Esophagus squamous epithelium (tissue), 5 donors: ENCODE measurements around the gene NFIB. TPM values are rescaled to one million over a fixed set of nuclear protein-coding genes. Genes with fewer than 3 reads are reported as not detected.

Experiments used
- DNase-seq: peaks from one replicate; lab custom pipeline; 2025; lab: John Stamatoyannopoulos, UW
- H3K27ac ChIP-seq, 4 donors: fragments of 200-600 bp; sonication (generic); one replicate each; pipeline ENCODE4 v1.5.1; 2016 to 2019; ENCODE audit warnings: mild to moderate bottlenecking in 1 of 4
- H3K27me3 ChIP-seq, 4 donors: fragments of 200-600 bp; sonication (generic); 1 replicate in 3 of 4; 2 replicates in 1 of 4; pipeline versions ENCODE4 v1.5.1 to v1.6.0; 2017 to 2021; ENCODE audit warnings: antibody characterized with exemption in 1 of 4
- H3K36me3 ChIP-seq, 3 donors: fragments of 200-600 bp; sonication (generic); one replicate each; pipeline ENCODE4 v1.5.1; 2016 to 2019
- H3K4me1 ChIP-seq, 3 donors: fragments of 200-600 bp; sonication (generic); one replicate each; pipeline ENCODE4 v1.5.1; 2017 to 2019
- H3K4me3 ChIP-seq, 4 donors: fragments of 200-600 bp; sonication (generic); 1 replicate in 3 of 4; 2 replicates in 1 of 4; pipeline ENCODE4 v1.5.1; 2016 to 2019; ENCODE audit warnings: mild to moderate bottlenecking in 2 of 4, moderate library complexity in 1 of 4
- H3K9me3 ChIP-seq, 3 donors: fragments of 200-600 bp; sonication (generic); one replicate each; pipeline ENCODE4 v1.5.1; 2016 to 2019
- POLR2A ChIP-seq, 4 donors: fragments of 450-650 bp; IDR thresholded peaks; one replicate each; pipeline ENCODE4 v1.6.1; 2017; ENCODE audit warnings: antibody characterized with exemption in 4 of 4, mild to moderate bottlenecking in 4 of 4, moderate library complexity in 3 of 4
- WGBS, 2 donors: methylation state at CpG; one replicate each; pipeline ENCODE4 v1.1.5; 2018; 5-methylcytosine and 5-hydroxymethylcytosine counted together
- intact Hi-C: fragments of 100-400 bp; cut with DNase I; formaldehyde crosslinking; loops from one replicate; pipeline ENCODE4 v1.15.0; 2022
- total RNA-seq, 4 donors: library from RNA; depleted of rRNA; stranded (reverse); fragments of >200 nt; gene quantifications; one replicate each; pipeline ENCODE4 v1.1.0, GENCODE V29; 2016
- TF ChIP-seq, protein P1 (sequence below), 6 experiments: fragments of 450-650 bp in 4 of 6; fragments of 200-600 bp in 2 of 6; sonication (generic) in 2 of 6; IDR thresholded peaks; one replicate each; pipeline ENCODE4 v1.5.1; 2016 to 2019; ENCODE audit warnings: antibody characterized with exemption in 6 of 6, mild to moderate bottlenecking in 4 of 6, moderate library complexity in 4 of 6
- donor health status: DM: yes; HTN: yes; CAD: no.

NFIB gene
- total RNA-seq, 4 donors from 2014 or later: 16.8 to 38.1 (median 23.0) TPM

DNA sequence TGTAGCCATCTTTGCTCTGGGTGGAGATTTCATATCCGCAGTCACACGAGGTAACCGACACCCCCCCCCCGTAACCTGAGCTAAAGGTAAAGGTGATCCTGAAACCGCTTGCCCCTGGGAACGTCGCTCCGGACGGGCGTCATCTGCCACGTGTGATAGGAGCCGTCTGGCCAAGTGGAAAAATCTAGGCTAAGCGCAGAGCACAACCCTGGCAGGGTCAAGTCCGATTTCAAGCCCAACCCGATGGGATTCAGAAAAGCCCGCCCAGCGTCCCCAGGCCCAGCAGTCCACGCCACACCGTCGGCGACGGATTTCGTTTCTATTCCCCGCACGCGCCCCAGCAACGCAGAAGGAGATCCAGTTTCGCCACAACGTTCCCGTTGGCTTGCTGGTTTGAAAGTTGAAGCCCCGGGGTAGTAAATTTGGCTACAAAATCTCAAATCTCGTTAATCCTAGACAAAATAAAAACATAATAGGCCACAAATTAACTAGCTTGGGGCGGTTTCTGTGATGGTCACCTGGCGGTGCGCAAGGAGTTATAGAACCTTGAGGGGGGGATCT lies 32.4 kb upstream of the NFIB start:
- no peak for DNase-seq
- H3K36me3 ChIP-seq: no peaks in the 10 kb centered on the region
- no peaks in the 10 kb centered on the region for H3K9me3 ChIP-seq
- H3K4me1 ChIP-seq: peaks cover 7 to 90% (median 25%) of the 10 kb centered on the region in 3 donors
- intact Hi-C loops: no loop called here
- no peak for TF ChIP-seq POLR2A (IDR thresholded peaks at IDR 0.05)
- TF ChIP-seq, protein P1, sequence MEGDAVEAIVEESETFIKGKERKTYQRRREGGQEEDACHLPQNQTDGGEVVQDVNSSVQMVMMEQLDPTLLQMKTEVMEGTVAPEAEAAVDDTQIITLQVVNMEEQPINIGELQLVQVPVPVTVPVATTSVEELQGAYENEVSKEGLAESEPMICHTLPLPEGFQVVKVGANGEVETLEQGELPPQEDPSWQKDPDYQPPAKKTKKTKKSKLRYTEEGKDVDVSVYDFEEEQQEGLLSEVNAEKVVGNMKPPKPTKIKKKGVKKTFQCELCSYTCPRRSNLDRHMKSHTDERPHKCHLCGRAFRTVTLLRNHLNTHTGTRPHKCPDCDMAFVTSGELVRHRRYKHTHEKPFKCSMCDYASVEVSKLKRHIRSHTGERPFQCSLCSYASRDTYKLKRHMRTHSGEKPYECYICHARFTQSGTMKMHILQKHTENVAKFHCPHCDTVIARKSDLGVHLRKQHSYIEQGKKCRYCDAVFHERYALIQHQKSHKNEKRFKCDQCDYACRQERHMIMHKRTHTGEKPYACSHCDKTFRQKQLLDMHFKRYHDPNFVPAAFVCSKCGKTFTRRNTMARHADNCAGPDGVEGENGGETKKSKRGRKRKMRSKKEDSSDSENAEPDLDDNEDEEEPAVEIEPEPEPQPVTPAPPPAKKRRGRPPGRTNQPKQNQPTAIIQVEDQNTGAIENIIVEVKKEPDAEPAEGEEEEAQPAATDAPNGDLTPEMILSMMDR (IDR thresholded peaks at IDR 0.05): no peak
- H3K27ac ChIP-seq: peak overlapping the region; percentile 61 to 90 (median 88)
- WGBS, 2 donors: 38 to 78% methylated on average over 20 to 24 of the region's 35 CpGs
- H3K4me3 ChIP-seq: peak overlapping the region in 3 of 4 donors; percentile 56 to 64 (median 58)
- peaks cover 0 to 100% (median 2%) of the 10 kb centered on the region in 4 donors for H3K27me3 ChIP-seq

GRCh38 chr9:14345354-14346230 lies 31.7 kb upstream of the NFIB start:
- Histone ChIP-seq H3K4me3 (peak overlapping the region in 2 of 4 donors; percentile 58 to 64), H3K27me3 (peaks cover 0 to 100% (median 2%) of the 10 kb centered on the region in 4 donors), H3K27ac (peak overlapping the region in 3 of 4 donors; percentile 87 to 90 (median 89)), H3K4me1 (peaks cover 7 to 90% (median 23%) of the 10 kb centered on the region in 3 donors), H3K36me3 (no peaks in the 10 kb centered on the region), H3K9me3 (no peaks in the 10 kb centered on the region)
- 72 to 82% methylated on average over 17 to 21 of the region's 45 CpGs for WGBS, 2 donors
- intact Hi-C loops: no loop called here
- DNase-seq: no peak
- TF ChIP-seq, protein P1 (IDR thresholded peaks at IDR 0.05): no peak
- TF ChIP-seq POLR2A (IDR thresholded peaks at IDR 0.05): no peak

DNA sequence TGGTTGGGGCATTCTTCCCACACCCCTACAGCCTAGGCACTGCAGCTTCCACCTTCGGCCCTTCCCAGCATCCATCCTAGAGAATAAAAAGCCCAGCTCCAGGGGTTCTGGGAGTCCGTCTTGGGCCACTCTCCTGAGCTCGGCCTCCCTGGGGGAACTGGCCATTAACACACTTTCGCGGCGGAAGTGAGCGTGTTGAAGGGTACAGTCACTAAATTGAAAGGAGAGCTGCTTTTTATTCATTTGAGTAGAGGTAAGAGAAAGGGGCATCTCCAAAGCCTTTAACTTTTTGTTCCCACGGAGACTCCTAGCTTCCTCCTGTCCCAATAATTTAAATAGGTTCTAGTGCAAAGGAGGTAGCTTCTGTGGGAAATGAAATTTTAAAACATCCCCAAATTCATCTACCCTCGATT lies 31.0 kb upstream of the NFIB start:
- Histone ChIP-seq H3K4me3 (no peak overlapping the region), H3K36me3 (no peaks in the 10 kb centered on the region), H3K27me3 (peaks cover 0 to 100% (median 2%) of the 10 kb centered on the region in 4 donors), H3K4me1 (peaks cover 7 to 91% (median 22%) of the 10 kb centered on the region in 3 donors), H3K9me3 (no peaks in the 10 kb centered on the region), H3K27ac (peak overlapping the region in 3 of 4 donors; percentile 79 to 90 (median 87))
- DNase-seq: no peak
- intact Hi-C loops: no loop called here
- TF ChIP-seq, protein P1 (IDR thresholded peaks at IDR 0.05): no peak
- TF ChIP-seq POLR2A (IDR thresholded peaks at IDR 0.05): no peak
- WGBS, 2 donors: 55 to 77% methylated on average over 9 of the region's 9 CpGs

DNA sequence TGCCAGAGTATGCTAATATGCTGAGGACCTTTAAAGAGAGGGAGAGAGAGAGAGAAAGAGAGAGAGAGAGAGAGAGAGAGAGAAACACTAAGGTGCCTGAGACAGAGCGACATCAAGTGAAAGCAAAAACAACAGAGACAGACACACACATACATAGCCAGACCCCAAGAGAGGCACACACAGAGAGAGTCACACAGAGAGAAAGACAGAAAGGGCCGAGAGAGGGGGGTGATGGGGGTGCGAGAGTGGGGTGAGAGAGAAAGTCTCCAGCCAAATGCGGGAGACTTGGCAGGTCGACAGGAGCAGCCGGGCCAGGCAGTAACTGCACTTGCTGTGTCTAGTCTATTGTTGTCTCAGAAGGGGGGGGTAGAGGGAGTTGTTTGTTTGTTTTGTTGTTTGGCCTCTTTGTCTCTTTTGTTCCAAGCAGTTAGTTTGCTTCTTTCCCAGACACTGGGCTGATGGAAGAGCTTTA lies 30.1 kb upstream of the NFIB start:
- H3K4me1 ChIP-seq: peaks cover 7 to 83% (median 19%) of the 10 kb centered on the region in 3 donors
- H3K36me3 ChIP-seq: no peaks in the 10 kb centered on the region
- intact Hi-C loops: no loop called here
- TF ChIP-seq POLR2A (IDR thresholded peaks at IDR 0.05): no peak
- TF ChIP-seq, protein P1 (IDR thresholded peaks at IDR 0.05): no peak
- no peak for DNase-seq
- H3K27me3 ChIP-seq: peaks cover 0 to 99% (median 2%) of the 10 kb centered on the region in 4 donors
- WGBS, 2 donors: 17 to 27% methylated on average over 6 of the region's 6 CpGs
- peak overlapping the region in 3 of 4 donors; percentile 18 to 58 (median 31) for H3K4me3 ChIP-seq
- H3K27ac ChIP-seq: peak overlapping the region; percentile 5 to 90 (median 83)
- no peaks in the 10 kb centered on the region for H3K9me3 ChIP-seq
